Stimulated activated CD4-positive, alpha-beta T cell treated with anti-CD3 and anti-CD28 coated beads, TNF-alpha, amount 100 ng/mL, for 48 hours (primary cell): ENCODE results near the gene C16orf74.
A peak's percentile ranks its signal among the peaks of the same experiment; 100 is the strongest.

Experiments
- DNase-seq, 3 donors: peaks; one replicate each; pipeline ENCODE4 v3.0.0-alpha.2; 2020; ENCODE audit warnings: low read depth in 3 of 3

C16orf74 gene

GRCh38 chr16:85750827-85751697 is at the start of gene C16orf74:
TSS of gene C16orf74 (minus strand) at chr16:85751096. CDS start at chr16:85735217, 15,879 bp downstream.
- DNase-seq: no peak

- DNase-seq: no peak
These were observed 49.4 kb upstream of the C16orf74 start for GRCh38 chr16:85800321-85800669.

DNA sequence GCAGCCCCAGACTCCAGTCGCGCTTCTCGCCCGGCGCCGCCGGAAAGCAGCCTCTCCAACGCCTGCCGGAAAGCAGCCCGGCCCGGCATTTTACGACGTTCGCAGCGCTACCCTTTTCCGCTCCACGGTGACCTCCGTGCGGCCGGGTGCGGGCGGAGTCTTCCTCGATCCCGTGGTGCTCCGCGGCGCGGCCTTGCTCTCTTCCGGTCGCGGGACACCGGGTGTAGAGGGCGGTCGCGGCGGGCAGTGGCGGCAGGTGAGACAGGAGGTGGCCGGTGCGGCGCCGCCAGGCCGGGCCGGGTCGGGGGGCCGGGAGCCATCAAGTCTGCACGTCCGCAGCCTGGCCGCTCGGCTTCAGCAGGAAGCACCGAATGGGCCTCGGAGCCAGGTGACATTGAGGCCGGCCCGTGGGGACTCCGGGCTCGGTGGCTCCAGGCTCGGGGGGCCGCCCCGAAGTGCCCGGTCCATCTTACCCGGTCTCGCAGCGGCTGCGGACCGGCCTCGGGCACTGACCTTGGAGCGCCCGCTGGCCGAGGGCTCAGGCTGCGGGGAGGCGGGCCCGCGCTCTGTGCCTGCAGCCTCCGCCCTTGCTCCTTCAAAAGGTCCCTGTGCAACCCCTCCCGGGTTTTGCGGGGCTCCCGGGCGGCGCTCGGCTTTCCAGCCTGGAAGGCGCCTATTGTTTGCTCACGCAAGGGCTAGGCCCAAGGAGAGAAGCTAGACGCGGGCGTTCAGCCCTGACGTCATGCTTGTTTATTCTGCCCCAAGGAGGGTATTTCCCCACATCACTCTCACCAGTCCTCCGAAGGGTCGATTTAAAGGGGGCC is 48.8 kb upstream of the C16orf74 start, which contains the start of the genes COX4I1 and EMC8:
TSS of gene COX4I1 (plus strand) at position 199 of the 824 bp plus-strand sequence. CDS start 1,511 bp downstream, outside the sequence.
TSS of gene EMC8 (minus strand) at position 48 of the 824 bp plus-strand sequence. CDS start 249 bp downstream, outside the sequence.
- DNase-seq: peak; percentile 89 to 92 (median 92)

GRCh38 chr16:85798901-85799496 is 48.1 kb upstream of the C16orf74 start:
- DNase-seq: no peak

DNA sequence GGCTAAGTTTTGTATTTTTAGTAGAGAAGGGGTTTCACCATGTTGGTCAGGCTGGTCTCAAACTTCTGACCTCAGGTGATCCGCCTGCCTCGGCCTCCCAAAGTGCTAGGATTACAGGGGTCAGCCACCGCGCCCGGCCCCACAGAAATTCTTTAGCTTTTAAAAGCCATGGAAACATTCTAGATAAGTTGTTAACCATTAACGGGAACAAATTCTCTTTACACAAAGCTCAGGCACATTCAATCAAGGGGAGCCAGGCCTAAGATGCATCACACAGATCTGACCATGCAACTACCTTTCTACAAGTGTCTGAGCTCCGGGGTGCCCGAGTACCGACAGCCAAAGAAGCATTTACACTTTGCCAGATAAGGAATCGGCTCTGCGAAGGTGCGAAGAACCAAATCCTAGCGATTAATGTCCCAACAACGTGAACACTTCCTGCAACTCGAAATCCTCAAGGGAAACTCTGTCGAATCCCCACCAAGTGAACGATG is 47.4 kb upstream of the C16orf74 start:
- no peak for DNase-seq

- DNase-seq: no peak
These were observed 45.7 kb upstream of the C16orf74 start for GRCh38 chr16:85796599-85796998.

DNA sequence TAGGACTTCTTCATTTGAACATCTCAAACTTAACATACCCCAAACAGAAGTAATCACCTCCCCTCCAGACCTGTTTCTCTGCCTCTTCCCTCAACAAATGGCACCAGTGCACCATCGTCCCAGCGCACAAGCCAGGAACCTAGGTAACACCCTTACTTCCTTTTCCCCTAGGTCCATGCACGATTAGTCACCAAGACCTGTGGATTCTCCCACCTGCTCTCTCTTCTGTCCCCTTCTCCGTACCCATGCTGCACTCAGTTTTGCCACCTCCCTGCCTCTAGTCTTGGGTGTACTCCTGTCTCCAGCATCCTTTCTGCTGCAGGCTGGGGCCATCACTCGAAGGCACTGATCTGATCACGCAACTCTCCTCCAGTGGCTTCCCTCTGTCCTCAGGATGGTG is 45.3 kb upstream of the C16orf74 start:
- DNase-seq: no peak

- no peak for DNase-seq
These were observed 43.8 kb upstream of the C16orf74 start for GRCh38 chr16:85794696-85795095.

DNA sequence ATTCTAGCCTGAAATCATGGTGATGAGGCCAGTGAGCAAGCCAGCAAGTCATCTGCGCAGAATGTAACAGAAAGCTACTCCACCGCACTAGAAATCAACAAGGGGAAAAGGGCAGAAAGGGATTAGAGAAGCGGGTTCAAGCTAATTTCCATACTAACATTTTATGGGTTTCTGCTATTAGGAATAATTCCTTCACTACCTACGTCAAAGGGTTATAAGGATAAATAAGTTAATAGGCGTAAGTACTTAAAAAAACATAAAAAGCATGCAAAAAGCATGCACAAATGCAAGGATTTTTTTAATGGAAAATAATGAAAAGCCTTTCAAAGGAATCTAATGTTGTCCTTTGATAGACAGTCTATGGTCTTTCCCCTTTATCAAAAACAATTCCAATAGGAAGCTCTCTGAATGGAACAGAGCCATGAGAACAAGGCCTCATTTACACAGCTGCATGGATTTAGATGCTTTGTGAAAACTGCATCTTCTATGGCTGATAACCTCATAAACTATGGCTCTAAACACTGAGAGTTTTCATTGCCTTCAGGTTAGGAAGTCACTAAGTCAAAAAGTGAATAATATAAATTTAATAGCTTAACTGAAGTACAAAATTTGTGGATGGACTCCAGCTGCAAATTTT is 42.9 kb upstream of the C16orf74 start:
- DNase-seq: no peak

DNA sequence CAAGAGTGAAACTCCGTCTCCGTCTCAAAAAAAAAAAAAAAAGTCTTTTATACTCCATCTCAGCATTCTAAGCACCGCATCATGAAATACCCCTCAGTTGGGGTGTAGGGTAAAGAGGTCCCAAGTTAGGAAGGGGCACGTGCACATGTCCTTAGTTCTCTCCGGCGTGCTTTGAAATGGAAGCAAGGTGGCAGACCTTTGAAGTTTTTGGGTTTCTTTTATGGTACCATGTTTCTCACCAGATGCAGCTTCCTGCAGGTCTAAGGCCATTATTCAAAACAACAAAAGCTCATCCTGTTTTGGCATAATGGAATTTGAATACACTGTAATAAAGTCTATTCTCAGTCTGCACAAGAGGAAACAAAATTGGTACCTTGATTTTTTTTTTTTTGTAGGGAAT is 38.9 kb upstream of the C16orf74 start:
- no peak for DNase-seq

DNA sequence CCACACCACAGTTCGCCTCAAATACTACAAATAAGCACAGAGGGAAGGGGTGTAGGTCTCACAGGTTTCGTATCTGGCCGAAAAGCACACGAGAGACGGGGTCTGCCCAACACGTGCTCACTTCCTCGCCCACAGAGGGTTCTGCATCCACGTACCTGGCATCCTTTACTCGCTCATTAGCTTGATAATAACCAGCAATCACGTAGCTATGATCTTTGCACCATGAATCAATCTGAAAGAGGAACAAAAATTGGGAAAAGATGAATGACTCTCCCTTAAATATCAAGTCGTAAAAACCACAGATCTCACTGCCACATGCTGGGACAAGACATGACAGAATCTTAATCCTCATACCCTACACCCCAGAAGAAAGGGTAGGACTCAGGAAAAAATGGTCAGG is 37.9 kb upstream of the C16orf74 start:
- DNase-seq: no peak

DNA sequence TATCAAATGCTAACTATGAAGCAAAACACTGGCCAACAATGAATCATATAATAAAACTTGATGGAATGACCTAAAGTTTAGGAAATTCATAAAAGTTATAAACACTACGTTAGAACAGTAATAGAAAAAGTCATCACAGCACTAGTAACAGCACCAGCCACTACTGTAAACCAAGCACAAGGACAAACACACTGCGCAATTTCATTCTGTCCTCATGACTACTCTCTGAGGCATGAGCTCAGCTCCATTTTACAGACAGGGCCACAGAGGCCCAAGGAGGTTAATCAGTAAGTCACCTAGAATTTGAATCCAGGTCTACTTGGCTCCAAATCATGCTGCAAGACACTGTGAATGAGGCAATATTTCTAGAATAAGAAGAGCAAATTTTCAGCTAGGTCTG is 35.0 kb upstream of the C16orf74 start:
- DNase-seq: no peak

GRCh38 chr16:85784813-85785212 is 33.9 kb upstream of the C16orf74 start:
- no peak for DNase-seq

DNA sequence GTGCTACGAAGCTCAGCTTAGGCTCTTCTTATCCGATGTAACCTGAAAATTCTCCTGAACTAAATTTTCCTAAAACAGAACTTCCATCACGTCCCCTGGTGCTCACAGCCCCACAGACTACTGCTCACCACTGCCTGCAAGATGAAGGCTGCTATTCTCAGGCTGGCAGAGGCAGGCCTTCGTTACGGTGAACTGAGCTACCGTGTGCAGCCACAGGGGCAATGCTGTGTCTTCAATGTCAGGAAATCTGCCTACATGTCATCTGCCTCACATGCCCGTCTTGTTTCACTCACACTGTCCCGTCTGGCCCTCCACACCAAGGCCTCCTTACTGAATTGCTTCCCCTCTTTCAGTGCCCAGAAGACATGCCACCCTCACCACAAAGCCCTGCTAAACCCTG is 32.5 kb upstream of the C16orf74 start:
- DNase-seq: no peak

DNA sequence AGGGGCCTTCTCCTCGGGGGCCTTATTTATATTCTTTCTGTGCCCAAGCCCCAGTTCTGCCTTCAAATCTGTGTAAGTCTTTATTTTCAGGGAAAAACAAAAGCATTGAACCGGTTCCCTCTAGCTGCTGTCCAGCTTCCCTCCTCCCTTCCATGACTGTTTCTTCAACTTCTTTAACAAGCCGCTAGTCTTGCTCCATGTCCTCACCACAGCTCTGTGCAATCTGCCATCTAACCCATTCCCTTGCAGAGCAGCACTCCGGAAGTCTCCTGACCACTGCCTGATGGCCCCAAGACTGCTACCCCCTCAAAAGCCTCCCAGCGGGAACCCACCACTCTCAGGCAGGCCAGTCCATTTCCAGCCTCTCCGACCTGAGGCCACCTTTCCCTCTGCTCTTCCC is 31.6 kb upstream of the C16orf74 start:
- DNase-seq: no peak

DNA sequence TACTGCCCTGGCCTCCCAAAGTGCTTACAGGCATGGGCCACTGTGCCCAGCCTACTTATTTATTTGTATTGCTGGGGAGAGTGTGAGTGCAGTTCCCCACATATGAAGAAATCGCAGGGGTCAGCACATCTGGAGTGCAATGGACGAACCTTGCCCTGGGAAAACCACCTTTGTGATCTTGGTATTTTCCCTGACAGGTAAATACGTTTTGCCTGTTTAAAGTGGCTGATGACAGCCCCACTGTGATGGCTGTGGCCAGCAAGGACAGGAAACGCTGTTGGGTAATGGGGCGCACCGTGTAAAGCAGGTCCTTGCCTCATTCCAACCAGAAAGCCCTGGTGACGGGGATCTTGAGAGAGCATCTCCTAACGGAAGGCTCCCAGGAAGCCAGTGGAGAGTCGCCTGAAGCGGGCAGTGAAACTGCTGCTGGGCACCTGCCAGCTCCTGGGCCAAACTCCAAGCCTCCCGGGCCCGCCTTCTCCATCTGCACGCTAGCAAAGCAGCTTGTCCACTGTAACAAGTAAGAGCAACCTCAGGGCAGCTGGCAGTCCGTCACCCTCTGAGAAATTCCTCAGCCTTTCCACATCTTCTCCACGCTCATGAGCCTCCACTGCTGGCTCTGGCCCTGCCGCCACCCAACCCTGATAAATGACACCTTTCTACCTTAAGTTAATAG is 30.9 kb upstream of the C16orf74 start:
- no peak for DNase-seq

GRCh38 chr16:85781156-85781555 is 30.3 kb upstream of the C16orf74 start:
- DNase-seq: no peak

DNA sequence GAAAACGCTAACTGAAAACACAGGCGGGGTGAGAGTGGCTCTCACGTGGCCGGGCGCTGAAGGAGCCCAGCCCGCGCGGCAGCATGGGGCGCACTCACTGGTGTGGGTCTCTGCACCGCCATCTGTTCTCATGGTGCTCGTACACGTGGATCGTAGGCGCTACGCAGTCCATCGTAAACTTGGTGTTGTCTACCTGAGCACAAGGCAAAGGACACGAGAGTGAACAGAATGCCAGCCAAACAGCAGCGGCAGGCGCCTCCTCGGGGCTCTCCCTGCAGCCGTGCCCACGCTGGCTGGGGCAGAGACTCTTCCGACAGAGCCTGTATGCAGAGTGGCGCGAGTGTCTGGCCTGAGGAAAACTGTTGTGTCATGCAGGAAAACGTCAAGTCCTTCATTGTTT is 29.4 kb upstream of the C16orf74 start:
- DNase-seq: no peak

GRCh38 chr16:85778873-85779272 is 28.0 kb upstream of the C16orf74 start:
- DNase-seq: peak in 1 of 3 donors; percentile 8

GRCh38 chr16:85777583-85778310 is 26.9 kb upstream of the C16orf74 start:
- no peak for DNase-seq
